ENCODE data around the gene GP1BA.

GRCh38 chr17:4949321-4950074 is 17.4 kb downstream of the GP1BA start:
- no peak for TF ChIP-seq CTCF (IDR thresholded peaks at IDR 0.05; ENCODE audit: low read depth, low read length, poor library complexity, severe bottlenecking)
- no peak for TF ChIP-seq EZH2phosphoT487 (IDR thresholded peaks at IDR 0.05; ENCODE audit: borderline replicate concordance, low read length)
